ENCODE results near the gene ZNF43.
A peak's percentile ranks its signal among the peaks of the same experiment; 100 is the strongest.
"Not testable (repeated sequence)": the region's sequence is repeated elsewhere in the genome, so short reads cannot be mapped to it uniquely, and the experiment has no call there.

Gene ZNF43

GRCh38 chr19:21835810-21836444 is at the start of gene ZNF43:
Gene ZNF43, minus strand, starts transcription at chr19:21836182. Its CDS starts 144 bp downstream, at chr19:21836038.
- Mint-ChIP-seq H3K36me3 (peaks cover 55% of the 10 kb centered on the region), H3K4me3 (peak within 1 kb of the TSS; percentile 100), H3K27me3 (no peaks in the 10 kb centered on the region), H3K27ac (peak within 1 kb of the TSS; percentile 100), H3K9me3 (peaks cover 5% of the 10 kb centered on the region), H3K4me1 (peaks cover 24% of the 10 kb centered on the region)
- peak; percentile 99 for ATAC-seq

- not testable (repeated sequence) for ATAC-seq, H3K4me3 Mint-ChIP-seq, H3K4me1 Mint-ChIP-seq, H3K27ac Mint-ChIP-seq, H3K36me3 Mint-ChIP-seq, H3K9me3 Mint-ChIP-seq, H3K27me3 Mint-ChIP-seq
Observed at GRCh38 chr19:21885516-21885915, 49.5 kb upstream of the ZNF43 start.

- H3K27me3 Mint-ChIP-seq, H3K4me3 Mint-ChIP-seq, H3K27ac Mint-ChIP-seq, H3K4me1 Mint-ChIP-seq, H3K9me3 Mint-ChIP-seq, ATAC-seq, H3K36me3 Mint-ChIP-seq: not testable (repeated sequence)
Observed at GRCh38 chr19:21884786-21885185, 48.8 kb upstream of the ZNF43 start.

GRCh38 chr19:21883516-21883915 is 47.5 kb upstream of the ZNF43 start:
- no peak overlapping the region for H3K27ac Mint-ChIP-seq
- H3K4me3 Mint-ChIP-seq: no peak overlapping the region
- ATAC-seq: no peak

GRCh38 chr19:21880761-21881160 is 44.8 kb upstream of the ZNF43 start:
- not testable (repeated sequence) for H3K27me3 Mint-ChIP-seq, H3K4me3 Mint-ChIP-seq, ATAC-seq, H3K27ac Mint-ChIP-seq, H3K36me3 Mint-ChIP-seq, H3K4me1 Mint-ChIP-seq, H3K9me3 Mint-ChIP-seq

More at GRCh38 chr19:21883516-21883915, 47.5 kb upstream of the ZNF43 start:
- no peaks in the 10 kb centered on the region for H3K36me3 Mint-ChIP-seq
- H3K4me1 Mint-ChIP-seq: no peaks in the 10 kb centered on the region
- no peaks in the 10 kb centered on the region for H3K9me3 Mint-ChIP-seq
- no peaks in the 10 kb centered on the region for H3K27me3 Mint-ChIP-seq

- Mint-ChIP-seq H3K27ac (no peak overlapping the region), H3K36me3 (no peaks in the 10 kb centered on the region), H3K27me3 (no peaks in the 10 kb centered on the region), H3K4me1 (peaks cover 4% of the 10 kb centered on the region), H3K9me3 (no peaks in the 10 kb centered on the region), H3K4me3 (no peak overlapping the region)
- ATAC-seq: no peak
Observed at GRCh38 chr19:21878646-21879045, 42.7 kb upstream of the ZNF43 start.

- no peaks in the 10 kb centered on the region for H3K27me3 Mint-ChIP-seq
- no peak for ATAC-seq
- H3K9me3 Mint-ChIP-seq: no peaks in the 10 kb centered on the region
- no peaks in the 10 kb centered on the region for H3K36me3 Mint-ChIP-seq
- H3K27ac Mint-ChIP-seq: no peak overlapping the region
- H3K4me1 Mint-ChIP-seq: peaks cover 4% of the 10 kb centered on the region
- no peak overlapping the region for H3K4me3 Mint-ChIP-seq
Observed at GRCh38 chr19:21877976-21878375, 42.0 kb upstream of the ZNF43 start.

GRCh38 chr19:21876608-21877007 is 40.6 kb upstream of the ZNF43 start:
- peak; percentile 59 for ATAC-seq
- H3K4me3 Mint-ChIP-seq, H3K4me1 Mint-ChIP-seq, H3K27me3 Mint-ChIP-seq, H3K36me3 Mint-ChIP-seq, H3K9me3 Mint-ChIP-seq, H3K27ac Mint-ChIP-seq: not testable (repeated sequence)

- Mint-ChIP-seq H3K9me3 (no peaks in the 10 kb centered on the region), H3K27ac (no peak overlapping the region)
- no peak for ATAC-seq
Observed at GRCh38 chr19:21856773-21857514, 21.0 kb upstream of the ZNF43 start.

GRCh38 chr19:21851596-21852345 is 15.8 kb upstream of the ZNF43 start:
- H3K27me3 Mint-ChIP-seq: no peaks in the 10 kb centered on the region
- H3K4me3 Mint-ChIP-seq: peak overlapping the region; percentile 93
- peaks cover 26% of the 10 kb centered on the region for H3K4me1 Mint-ChIP-seq
- ATAC-seq: peak; percentile 99
- peaks cover 24% of the 10 kb centered on the region for H3K36me3 Mint-ChIP-seq
- H3K27ac Mint-ChIP-seq: peak overlapping the region; percentile 91
- no peaks in the 10 kb centered on the region for H3K9me3 Mint-ChIP-seq

More at GRCh38 chr19:21856773-21857514, 21.0 kb upstream of the ZNF43 start:
- H3K27me3 Mint-ChIP-seq: no peaks in the 10 kb centered on the region
- H3K4me1 Mint-ChIP-seq: peaks cover 12% of the 10 kb centered on the region
- no peak overlapping the region for H3K4me3 Mint-ChIP-seq
- H3K36me3 Mint-ChIP-seq: no peaks in the 10 kb centered on the region

GRCh38 chr19:21850656-21851255 is 14.8 kb upstream of the ZNF43 start:
- Mint-ChIP-seq H3K4me1 (peaks cover 26% of the 10 kb centered on the region), H3K27me3 (no peaks in the 10 kb centered on the region), H3K36me3 (peaks cover 28% of the 10 kb centered on the region), H3K4me3 (peak overlapping the region; percentile 93), H3K27ac (no peak overlapping the region), H3K9me3 (no peaks in the 10 kb centered on the region)
- no peak for ATAC-seq

- H3K27ac Mint-ChIP-seq: no peak overlapping the region
- H3K4me1 Mint-ChIP-seq: peaks cover 26% of the 10 kb centered on the region
- H3K9me3 Mint-ChIP-seq: no peaks in the 10 kb centered on the region
- no peak overlapping the region for H3K4me3 Mint-ChIP-seq
- no peak for ATAC-seq
- H3K27me3 Mint-ChIP-seq: no peaks in the 10 kb centered on the region
- peaks cover 47% of the 10 kb centered on the region for H3K36me3 Mint-ChIP-seq
Observed at GRCh38 chr19:21848706-21849105, 12.7 kb upstream of the ZNF43 start.

- peaks cover 74% of the 10 kb centered on the region for H3K36me3 Mint-ChIP-seq
- no peak for ATAC-seq
- H3K9me3 Mint-ChIP-seq: no peaks in the 10 kb centered on the region
Observed at GRCh38 chr19:21843081-21843480, 7.1 kb upstream of the ZNF43 start.

GRCh38 chr19:21841488-21842097 is 5.6 kb upstream of the ZNF43 start:
- Mint-ChIP-seq H3K27ac (no peak overlapping the region), H3K4me3 (no peak overlapping the region), H3K36me3 (peaks cover 67% of the 10 kb centered on the region), H3K9me3 (no peaks in the 10 kb centered on the region), H3K4me1 (no peaks in the 10 kb centered on the region), H3K27me3 (no peaks in the 10 kb centered on the region)
- no peak for ATAC-seq

More at GRCh38 chr19:21843081-21843480, 7.1 kb upstream of the ZNF43 start:
- H3K4me1 Mint-ChIP-seq: peaks cover 5% of the 10 kb centered on the region
- no peak overlapping the region for H3K27ac Mint-ChIP-seq
- no peaks in the 10 kb centered on the region for H3K27me3 Mint-ChIP-seq
- H3K4me3 Mint-ChIP-seq: no peak overlapping the region

- ATAC-seq: no peak
- H3K9me3 Mint-ChIP-seq: no peaks in the 10 kb centered on the region
- peaks cover 67% of the 10 kb centered on the region for H3K36me3 Mint-ChIP-seq
- no peak overlapping the region for H3K27ac Mint-ChIP-seq
- H3K4me3 Mint-ChIP-seq: no peak overlapping the region
- no peaks in the 10 kb centered on the region for H3K27me3 Mint-ChIP-seq
- peaks cover under 1% of the 10 kb centered on the region for H3K4me1 Mint-ChIP-seq
Observed at GRCh38 chr19:21841081-21841480, 5.1 kb upstream of the ZNF43 start.

All from stimulated activated memory B cell treated with anti-CD40 and anti-IgM and Interleukin-4, amounts not matched to agents 10 μg/mL and 1 μg/mL and 100 μg/mL, for 72 hours (primary cell).